Liver (tissue), 9 donors: ENCODE measurements around the gene DISC1. TPM values are rescaled to one million over a fixed set of nuclear protein-coding genes. Genes with fewer than 3 reads are reported as not detected.

Source experiments
- DNase-seq: peaks from one replicate; pipeline ENCODE4 v3.0.0-alpha.2; 2017; ENCODE audit warnings: low spot score
- H3K27ac ChIP-seq, 2 donors: one replicate each; pipeline ENCODE4 v1.7.0; 2013; ENCODE audit warnings: inconsistent platforms in 2 of 2, low read length in 2 of 2, control low read depth in 1 of 2, low read depth in 1 of 2, mild to moderate bottlenecking in 1 of 2
- H3K27me3 ChIP-seq, 4 donors: one replicate each; pipeline versions ENCODE4 v1.6.1 to v1.7.0; 2013; ENCODE audit warnings: low read length in 3 of 4, inconsistent platforms in 1 of 4, mild to moderate bottlenecking in 1 of 4, moderate library complexity in 1 of 4; ENCODE audit not compliant: control insufficient read depth in 4 of 4, insufficient read depth in 4 of 4
- H3K36me3 ChIP-seq, 4 donors: one replicate each; pipeline versions ENCODE4 v1.6.1 to v1.7.0; 2013; ENCODE audit warnings: low read length in 3 of 4, mild to moderate bottlenecking in 3 of 4, low read depth in 1 of 4, moderate library complexity in 1 of 4; ENCODE audit not compliant: control insufficient read depth in 4 of 4, insufficient read depth in 3 of 4
- H3K4me1 ChIP-seq, 4 donors: one replicate each; pipeline versions ENCODE4 v1.6.1 to v1.7.0; 2013; ENCODE audit warnings: low read length in 3 of 4, mild to moderate bottlenecking in 3 of 4, moderate library complexity in 1 of 4; ENCODE audit not compliant: control insufficient read depth in 4 of 4, insufficient read depth in 4 of 4
- H3K4me3 ChIP-seq, 3 donors: one replicate each; pipeline versions ENCODE4 v1.6.1 to v1.7.0; 2013; ENCODE audit warnings: low read length in 3 of 3, control low read depth in 1 of 3, low read depth in 1 of 3, mild to moderate bottlenecking in 1 of 3
- H3K9ac ChIP-seq, 2 donors: one replicate each; pipeline ENCODE4 v1.7.0; 2013; ENCODE audit warnings: low read length in 2 of 2, mild to moderate bottlenecking in 2 of 2, moderate library complexity in 2 of 2, control low read depth in 1 of 2, low read depth in 1 of 2
- H3K9me3 ChIP-seq, 4 donors: one replicate each; pipeline versions ENCODE4 v1.6.1 to v1.7.0; 2013; ENCODE audit warnings: low read length in 3 of 4; ENCODE audit not compliant: control insufficient read depth in 4 of 4
- ATF3 ChIP-seq: IDR thresholded peaks from 2 replicates; pipeline ENCODE4 v1.6.1; 2016; ENCODE audit warnings: antibody characterized with exemption
- CTCF ChIP-seq: fragments of 150-350 bp; IDR thresholded peaks from 2 replicates; pipeline ENCODE4 v1.5.1; 2017; ENCODE audit warnings: improper control_type of control experiment, low read depth, low read length; ENCODE audit not compliant: missing input control
- EGR1 ChIP-seq, 2 donors: IDR thresholded peaks; 2 replicates each; pipeline ENCODE4 v1.6.1; 2016 to 2018; ENCODE audit warnings: antibody characterized with exemption in 2 of 2, low read depth in 2 of 2
- FOXA1 ChIP-seq: IDR thresholded peaks from 2 replicates; pipeline ENCODE4 v1.6.1; 2016; ENCODE audit warnings: antibody characterized with exemption
- GABPA ChIP-seq, 2 donors: IDR thresholded peaks in 1 of 2; conservative IDR thresholded peaks in 1 of 2; 2 replicates each; pipeline ENCODE4 v1.6.1; 2016; ENCODE audit warnings: antibody characterized with exemption in 2 of 2, mild to moderate bottlenecking in 1 of 2, moderate library complexity in 1 of 2
- HNF4A ChIP-seq, 2 donors: conservative IDR thresholded peaks; 2 replicates each; pipeline ENCODE4 v1.6.1; 2016; ENCODE audit warnings: antibody characterized with exemption in 2 of 2, mild to moderate bottlenecking in 2 of 2
- HNF4G ChIP-seq: IDR thresholded peaks from 2 replicates; pipeline ENCODE4 v1.6.1; 2016; ENCODE audit warnings: antibody characterized with exemption
- JUND ChIP-seq, 2 donors: IDR thresholded peaks; 2 replicates each; pipeline ENCODE4 v1.6.1; 2016; ENCODE audit warnings: antibody characterized with exemption in 2 of 2
- MAX ChIP-seq: IDR thresholded peaks from 2 replicates; pipeline ENCODE4 v1.6.1; 2016; ENCODE audit warnings: antibody characterized with exemption
- RAD21 ChIP-seq, 2 donors: IDR thresholded peaks; 2 replicates each; pipeline ENCODE4 v1.6.1; 2016; ENCODE audit warnings: antibody characterized with exemption in 2 of 2, mild to moderate bottlenecking in 2 of 2
- RXRA ChIP-seq, 2 donors: IDR thresholded peaks; 2 replicates each; pipeline ENCODE4 v1.6.1; 2017 to 2018; ENCODE audit warnings: antibody characterized with exemption in 2 of 2, mild to moderate bottlenecking in 1 of 2
- SP1 ChIP-seq: IDR thresholded peaks from 2 replicates; pipeline ENCODE4 v1.6.1; 2018; ENCODE audit warnings: antibody characterized with exemption, mild to moderate bottlenecking
- TAF1 ChIP-seq: conservative IDR thresholded peaks from 2 replicates; pipeline ENCODE4 v1.6.1; 2016; ENCODE audit warnings: antibody characterized with exemption, mild to moderate bottlenecking
- YY1 ChIP-seq: IDR thresholded peaks from 2 replicates; pipeline ENCODE4 v1.6.1; 2016; ENCODE audit warnings: antibody characterized with exemption, mild to moderate bottlenecking
- ZBTB33 ChIP-seq: IDR thresholded peaks from 2 replicates; pipeline ENCODE4 v1.6.1; 2016; ENCODE audit warnings: antibody characterized with exemption
- WGBS: extraction: QIAGEN DNeasy Blood & Tissue Kit; methylation state at CpG from one replicate; pipeline ENCODE4 v1.1.7; 2013; 5-methylcytosine and 5-hydroxymethylcytosine counted together
- polyA plus RNA-seq, 2 donors: library from polyadenylated mRNA; stranded (reverse) in 1 of 2; unstranded in 1 of 2; fragments of 200-250 nt in 1 of 2; fragments of >200 nt in 1 of 2; fragmentation: Nextera tagmentation in 1 of 2; extraction: Ambion mirVana in 1 of 2; gene quantifications; one replicate each; pipeline versions ENCODE4 v1.2.1 to v1.2.3, GENCODE V29; 2013 to 2015
- total RNA-seq, 2 donors: library from RNA; depleted of rRNA; stranded (reverse); fragments of >200 nt; gene quantifications; one replicate each; pipeline ENCODE4 v1.2.3, GENCODE V29; 2014
- donor health status: healthy.
- donor health status: healthy.
- donor health status: healthy.
- donor health status: healthy.
- donor health status: healthy.

The DISC1 gene
- total and polyA plus RNA-seq, 4 donors: 0.45 to 6.3 (median 2.3) TPM

- H3K27me3 ChIP-seq: peaks cover 0 to 2% (median 0%) of the 10 kb centered on the region in 4 donors
- peaks cover 0 to 9% (median 5%) of the 10 kb centered on the region in 4 donors for H3K9me3 ChIP-seq
- no peak overlapping the region for H3K4me3 ChIP-seq
- no peaks in the 10 kb centered on the region for H3K4me1 ChIP-seq
- no peak overlapping the region for H3K27ac ChIP-seq
- H3K9ac ChIP-seq: no peak overlapping the region
- WGBS: 98% methylated on average over 4 of the region's 4 CpGs
- no peak for DNase-seq
- TF ChIP-seq EGR1 (IDR thresholded peaks at IDR 0.05; ENCODE audit: low read depth in 2 of 2) (no peak), JUND (IDR thresholded peaks at IDR 0.05) (no peak), RAD21 (IDR thresholded peaks at IDR 0.05) (no peak), HNF4G (no peak), ATF3 (no peak), SP1 (no peak), TAF1 (no peak)
- H3K36me3 ChIP-seq: peaks cover 0 to 2% (median 0%) of the 10 kb centered on the region in 4 donors
Observed at GRCh38 chr1:231931146-231931545, 304.6 kb downstream of the DISC1 start.

GRCh38 chr1:231931846-231932454 is 305.4 kb downstream of the DISC1 start:
- peaks cover 0 to 9% (median 5%) of the 10 kb centered on the region in 4 donors for H3K9me3 ChIP-seq
- no peaks in the 10 kb centered on the region for H3K4me1 ChIP-seq
- no peak overlapping the region for H3K4me3 ChIP-seq
- H3K36me3 ChIP-seq: peaks cover 0 to 2% (median 0%) of the 10 kb centered on the region in 4 donors
- WGBS: 80% methylated on average over 4 of the region's 4 CpGs
- peaks cover 0 to 2% (median 0%) of the 10 kb centered on the region in 4 donors for H3K27me3 ChIP-seq
- DNase-seq: peak; percentile 45
- TF ChIP-seq CTCF (peak; percentile 28), YY1 (no peak)
- no peak overlapping the region for H3K9ac ChIP-seq
- H3K27ac ChIP-seq: no peak overlapping the region

GRCh38 chr1:231933711-231934626 is 307.4 kb downstream of the DISC1 start:
- 72% methylated on average over 15 of the region's 15 CpGs for WGBS
- H3K27me3 ChIP-seq: peaks cover 0 to 2% (median 0%) of the 10 kb centered on the region in 4 donors
- H3K4me1 ChIP-seq: no peaks in the 10 kb centered on the region
- peaks cover 0 to 9% (median 5%) of the 10 kb centered on the region in 4 donors for H3K9me3 ChIP-seq
- H3K9ac ChIP-seq: no peak overlapping the region
- no peak overlapping the region for H3K27ac ChIP-seq
- DNase-seq: no peak
- H3K4me3 ChIP-seq: no peak overlapping the region
- no peaks in the 10 kb centered on the region for H3K36me3 ChIP-seq
- TF ChIP-seq TAF1: no peak
- TF ChIP-seq RXRA (IDR thresholded peaks at IDR 0.05): no peak
- no peak for TF ChIP-seq GABPA (IDR thresholded peaks at IDR 0.05 in 1 of 2, conservative IDR thresholded peaks at IDR 0.05 in 1 of 2)
- TF ChIP-seq ZBTB33: no peak
- no peak for TF ChIP-seq MAX
- no peak for TF ChIP-seq HNF4G
- no peak for TF ChIP-seq RAD21 (IDR thresholded peaks at IDR 0.05)
- no peak for TF ChIP-seq CTCF
- no peak for TF ChIP-seq FOXA1
- TF ChIP-seq JUND (IDR thresholded peaks at IDR 0.05): no peak
- no peak for TF ChIP-seq HNF4A (conservative IDR thresholded peaks at IDR 0.05)
- TF ChIP-seq SP1: no peak
- no peak for TF ChIP-seq ATF3
